HG03097 (cell line): ENCODE measurements around the gene CERKL.
A peak's percentile ranks its signal among the peaks of the same experiment; 100 is the strongest.

ENCODE experiments used
- ATAC-seq: cut with Tn5 transposase; IDR thresholded peaks from one replicate; pipeline ENCODE4 v1.9.1; 2021; ENCODE audit not compliant: unreplicated experiment, low FRiP score

CERKL gene

DNA sequence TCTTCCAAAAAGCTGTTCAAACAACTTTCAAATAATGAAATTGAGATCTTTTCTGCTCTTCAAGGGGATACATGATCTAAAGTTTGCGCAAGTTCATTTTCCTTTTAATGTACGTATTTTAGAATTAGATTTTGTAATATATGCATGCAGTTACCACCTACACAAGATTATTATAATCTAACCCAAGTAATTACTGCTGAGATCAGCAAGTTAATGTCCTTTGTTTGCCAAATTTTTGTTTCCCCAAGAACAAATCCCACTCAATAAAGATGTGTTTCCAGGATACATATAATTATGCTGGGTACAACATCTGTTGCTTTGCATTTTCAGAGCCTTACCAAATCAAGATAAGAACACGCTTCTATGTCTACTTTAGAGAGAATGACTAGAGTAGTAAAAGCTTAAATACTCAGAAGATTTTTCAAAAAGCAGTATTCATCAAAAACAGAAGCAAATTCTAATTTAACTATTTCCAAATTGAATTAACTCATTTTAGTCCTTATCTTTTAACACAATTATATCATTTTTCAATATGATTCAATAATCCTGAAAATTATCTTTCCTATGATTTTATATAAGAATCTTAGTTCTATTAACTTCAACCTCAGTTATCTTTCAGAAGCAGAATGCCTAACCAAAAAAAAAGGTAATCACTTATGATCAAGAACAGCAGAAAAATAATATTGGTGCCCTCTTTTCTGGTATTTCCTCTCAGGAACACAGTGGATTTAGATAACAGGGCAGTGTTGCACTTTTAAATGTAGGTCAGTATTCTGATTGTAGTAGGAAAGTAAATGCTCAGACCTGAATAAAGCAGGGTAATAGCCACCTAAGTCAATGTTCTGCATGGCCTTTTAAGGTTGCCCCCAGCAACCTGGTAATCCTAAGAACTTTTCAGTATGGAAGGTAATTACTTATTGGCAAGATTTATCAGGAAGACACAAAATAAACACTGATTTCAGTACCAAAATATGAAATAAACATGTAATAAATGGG, 28.0 kb downstream of the CERKL start:
- no peak for ATAC-seq

DNA sequence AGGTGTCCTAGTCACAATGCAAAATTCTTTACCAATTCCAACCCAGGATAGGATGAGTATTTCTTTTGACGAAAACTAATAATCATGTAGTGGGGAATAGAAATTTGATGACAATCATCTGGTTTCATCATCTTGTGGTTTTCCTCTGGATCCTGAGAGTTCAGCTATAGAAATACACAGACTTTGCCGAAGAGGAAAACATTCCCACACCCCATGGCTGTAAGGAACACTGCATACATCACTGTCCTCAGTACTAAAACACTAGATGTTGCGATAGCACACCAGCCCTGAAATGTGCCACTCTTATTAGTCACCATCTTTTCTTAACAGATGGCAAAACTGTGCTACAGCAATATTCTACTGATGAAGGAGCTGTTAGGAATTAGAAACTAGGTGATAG, 29.4 kb downstream of the CERKL start:
- no peak for ATAC-seq

DNA sequence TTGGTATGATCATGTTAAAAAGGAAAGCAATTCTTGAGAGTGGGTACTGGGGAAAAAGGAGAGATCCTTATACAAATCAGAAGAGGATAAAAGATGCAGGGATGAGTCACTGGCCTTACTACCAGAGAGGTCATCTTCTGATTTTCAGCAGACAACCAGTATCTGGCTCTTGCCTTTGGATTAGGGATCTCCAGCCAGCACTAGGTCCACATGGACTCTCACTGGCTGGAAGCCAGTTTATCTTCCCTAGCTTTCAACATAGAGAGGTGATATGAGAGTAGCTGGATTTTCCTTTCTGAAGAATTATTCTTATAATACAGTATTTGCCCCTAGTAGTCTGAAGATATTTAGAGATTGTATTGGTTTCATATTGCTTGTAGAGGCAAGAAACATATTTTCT, 30.2 kb downstream of the CERKL start:
- ATAC-seq, result no peak

DNA sequence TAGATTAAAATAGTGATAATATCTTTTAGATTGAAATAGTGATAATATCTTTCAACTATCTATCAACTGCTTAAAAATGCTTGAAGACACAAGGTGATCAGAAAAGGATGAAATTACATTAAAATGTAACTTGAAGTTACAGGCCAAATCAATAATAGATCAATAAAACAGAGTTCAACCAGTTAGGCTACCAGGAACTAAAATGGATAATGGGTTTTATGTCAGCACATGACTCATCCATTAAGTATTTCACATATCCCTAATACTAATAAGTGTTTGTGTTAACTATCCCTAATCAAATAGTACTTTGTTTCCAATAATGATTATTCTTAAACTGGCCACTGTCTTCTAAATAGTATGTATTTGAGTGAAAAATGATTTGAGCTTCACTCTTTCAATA, 33.7 kb downstream of the CERKL start:
- no peak for ATAC-seq

DNA sequence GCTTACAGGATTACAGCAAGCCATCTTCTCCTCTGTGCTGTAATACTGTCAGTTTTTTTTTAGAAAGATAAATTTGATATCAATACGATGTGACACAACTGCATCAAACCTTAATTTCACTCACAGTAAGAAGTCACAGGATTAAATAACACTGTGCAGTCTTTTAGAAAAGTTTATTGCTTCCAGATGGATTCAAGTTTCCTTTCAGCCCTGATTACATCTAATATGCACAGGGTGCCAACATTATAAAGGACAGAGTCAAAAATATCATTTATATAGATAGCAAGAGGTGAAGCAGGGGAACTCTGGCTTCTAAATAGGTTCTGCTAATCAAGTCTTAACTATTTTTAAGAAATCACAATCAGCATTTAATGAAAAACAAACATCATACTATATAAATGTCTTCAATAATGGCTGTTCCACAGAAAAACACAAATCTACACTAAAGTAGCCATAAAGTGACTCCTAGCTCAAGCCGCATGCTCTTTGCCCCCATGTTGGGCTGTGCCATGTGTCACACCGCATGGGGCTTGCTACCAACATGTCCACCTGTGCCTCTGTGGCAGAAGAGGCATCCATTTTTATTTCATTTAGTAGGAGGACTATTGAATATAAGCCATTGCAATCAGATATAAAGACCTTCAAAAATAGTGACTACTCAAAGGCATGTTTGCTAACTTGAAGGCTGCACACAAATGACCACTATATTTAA, 35.0 kb downstream of the CERKL start:
- ATAC-seq, result no peak

DNA sequence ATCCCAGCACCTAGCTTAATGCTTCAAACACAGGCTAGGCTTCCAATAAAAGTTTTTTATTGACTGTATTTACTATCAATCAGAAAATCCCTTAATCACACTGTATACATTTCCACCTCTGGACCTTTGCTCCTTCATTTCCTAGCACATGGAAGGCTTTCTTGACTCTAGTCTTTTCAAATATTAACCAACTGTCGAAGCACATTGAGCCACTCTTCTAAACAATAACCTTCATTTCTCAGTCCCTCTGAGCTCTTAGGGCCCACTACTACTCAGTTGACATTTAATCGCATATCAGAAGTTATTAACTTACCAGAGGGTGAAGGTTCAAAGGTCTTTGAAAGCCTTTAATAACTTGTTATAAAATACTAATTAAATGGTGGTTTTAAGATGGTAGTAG, 37.4 kb downstream of the CERKL start:
- ATAC-seq, result no peak

DNA sequence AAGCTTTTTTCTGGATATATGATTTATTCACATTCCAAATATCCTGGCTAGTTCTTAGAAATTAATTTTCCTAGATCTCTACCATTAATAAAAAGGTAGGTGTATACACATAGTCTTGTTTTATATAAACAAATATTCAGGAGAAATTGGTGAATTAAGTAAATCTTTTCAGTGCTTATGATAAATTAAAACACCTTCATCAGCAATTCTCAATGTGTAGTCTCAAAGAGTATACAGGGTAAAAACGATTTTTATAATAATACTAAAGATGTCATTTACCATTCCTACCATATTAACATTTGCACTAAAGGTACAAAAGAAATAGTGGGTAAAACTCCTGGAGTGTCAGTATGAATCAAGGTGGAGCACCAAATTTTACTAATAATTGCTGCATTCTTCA, 40.2 kb downstream of the CERKL start:
- no peak for ATAC-seq

DNA sequence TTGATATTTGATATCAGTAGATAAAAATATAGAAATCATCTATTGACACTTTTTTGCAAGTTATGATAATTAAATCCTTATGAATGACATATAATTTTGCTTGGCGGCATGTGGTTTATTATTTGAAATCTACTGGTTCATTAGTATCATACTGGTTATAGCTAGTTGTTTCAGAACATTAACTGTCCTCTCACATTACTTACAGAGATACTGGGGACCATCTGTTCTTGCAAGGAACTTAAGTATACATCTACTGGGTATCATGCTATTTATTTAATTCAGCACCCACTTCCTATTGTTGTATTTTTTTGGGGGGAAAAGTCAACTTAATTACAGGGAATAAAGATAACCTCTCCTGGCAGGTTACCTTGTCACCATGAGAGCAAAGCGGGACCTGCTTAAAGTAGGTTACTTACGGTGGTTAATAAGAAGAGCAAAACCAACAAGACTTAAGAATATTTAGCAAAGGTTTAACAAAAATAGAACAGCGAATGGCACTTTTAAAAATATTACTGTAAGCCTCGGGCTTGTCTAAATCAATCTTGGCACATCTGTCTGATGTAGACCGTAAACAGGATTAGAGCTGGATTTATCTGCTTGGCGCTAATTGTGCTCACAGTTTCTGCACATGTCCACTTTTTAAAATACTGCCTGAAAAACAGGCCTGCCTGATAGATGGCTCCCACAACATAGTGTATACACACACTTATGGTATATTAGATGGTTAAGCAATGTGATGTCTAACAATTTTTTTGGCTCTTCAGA, 41.8 kb downstream of the CERKL start:
- no peak for ATAC-seq

DNA sequence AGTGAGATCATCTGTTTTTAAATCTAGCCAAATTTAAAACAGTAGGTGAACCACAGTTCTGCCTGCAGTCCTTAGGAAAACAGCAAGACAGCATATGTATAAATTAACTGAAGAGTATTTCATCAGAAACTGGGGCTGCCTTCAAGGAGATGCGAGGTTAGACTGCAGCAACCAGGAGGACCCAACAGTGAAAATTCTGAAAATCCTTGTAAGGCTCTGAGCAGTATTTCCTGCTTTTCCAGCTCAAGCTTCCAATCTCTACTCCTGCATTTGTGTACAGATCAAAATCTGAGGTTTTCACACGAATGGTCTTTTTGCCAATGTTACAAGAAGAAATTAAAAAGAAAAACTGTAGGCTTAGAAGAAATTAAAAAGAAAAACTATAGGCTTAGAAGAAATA, 43.7 kb downstream of the CERKL start:
- no peak for ATAC-seq

DNA sequence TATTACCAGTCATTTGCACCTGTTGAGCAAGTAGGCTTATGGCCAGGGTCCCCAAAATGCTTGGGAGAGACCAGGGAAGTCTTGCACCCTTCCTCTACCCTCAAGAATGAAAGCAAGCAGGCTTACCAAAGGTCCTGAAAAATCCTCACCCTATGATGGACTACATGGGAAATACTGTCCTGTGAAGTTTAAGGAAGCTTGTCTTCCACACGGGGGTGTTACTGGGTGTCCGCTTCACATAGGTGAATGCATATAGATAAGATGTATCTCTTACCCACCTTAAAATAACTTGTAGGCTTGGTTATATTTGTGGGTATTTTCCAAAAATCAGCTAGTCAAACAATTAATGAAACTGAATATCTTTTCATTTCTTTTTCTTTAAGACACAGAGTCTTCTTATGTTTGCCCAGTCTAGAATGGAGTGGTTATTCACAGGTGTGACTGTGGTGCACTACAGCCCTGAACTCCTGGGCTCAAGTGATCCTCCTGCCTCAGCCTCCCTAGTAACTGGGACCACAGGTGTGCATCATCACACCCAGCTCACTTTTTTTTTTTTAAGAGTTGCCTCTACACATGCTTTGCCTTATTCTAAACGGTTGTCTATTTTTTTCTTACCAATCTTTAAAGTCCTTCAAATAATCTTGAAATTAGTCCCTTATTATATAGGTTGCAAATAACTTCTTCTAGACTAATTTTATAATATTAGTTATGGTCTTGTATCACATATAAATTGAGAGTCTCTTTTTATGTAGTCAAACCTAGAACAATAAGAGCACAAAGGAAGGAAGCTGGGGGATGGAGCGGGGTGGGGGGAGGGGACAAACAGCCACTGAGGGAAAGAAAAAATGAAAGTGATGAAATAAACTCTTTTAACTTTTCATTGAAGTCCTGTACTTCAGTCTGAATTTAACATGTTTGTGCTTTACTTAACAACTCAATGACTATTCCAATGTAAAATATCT, 49.0 kb downstream of the CERKL start:
- ATAC-seq, result no peak

DNA sequence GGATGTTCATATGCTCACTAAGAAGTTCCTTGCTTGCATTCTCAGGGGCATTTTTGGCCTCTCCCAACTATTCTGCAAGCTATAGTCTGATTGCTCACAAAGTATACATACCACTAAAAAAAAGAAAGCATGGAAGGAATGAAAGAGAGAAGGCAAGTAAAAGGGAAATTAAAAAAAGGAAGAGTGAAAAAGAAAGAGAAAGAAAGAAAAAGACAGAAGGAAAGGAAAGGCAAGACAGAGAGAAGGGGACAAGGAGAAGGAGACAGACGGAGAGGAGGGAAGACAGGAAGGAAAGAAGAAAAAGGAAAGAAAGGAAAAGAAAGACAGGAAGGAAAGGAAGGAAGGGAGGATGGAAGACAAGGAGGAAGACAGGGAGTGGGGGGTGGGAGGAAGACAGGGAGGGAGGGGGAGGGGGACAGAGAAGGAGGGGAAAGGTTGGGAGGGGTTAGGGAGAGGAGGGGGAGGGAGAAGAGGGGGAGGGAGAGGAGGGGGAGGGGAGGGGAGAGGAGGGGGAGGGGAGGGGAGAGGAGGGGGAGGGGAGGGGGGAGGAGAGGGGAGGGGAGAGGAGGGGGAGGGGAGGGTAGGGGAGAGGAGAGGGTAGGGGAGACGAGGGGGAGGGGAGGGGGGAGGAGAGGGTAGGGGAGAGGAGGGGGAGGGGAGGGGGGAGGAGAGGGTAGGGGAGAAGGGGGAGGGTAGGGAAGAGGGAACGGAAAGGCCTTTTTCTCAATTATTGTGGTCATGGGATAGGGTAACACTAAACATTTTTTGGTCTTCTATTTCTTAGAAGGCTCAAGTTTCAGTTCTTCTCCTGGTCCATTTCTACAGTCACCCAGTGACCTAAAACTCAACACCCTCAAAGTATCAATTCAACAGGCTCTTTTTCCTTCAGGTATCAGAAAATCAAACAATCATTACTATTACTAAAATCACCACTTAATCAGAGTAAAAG, 50.7 kb downstream of the CERKL start:
- no peak for ATAC-seq

DNA sequence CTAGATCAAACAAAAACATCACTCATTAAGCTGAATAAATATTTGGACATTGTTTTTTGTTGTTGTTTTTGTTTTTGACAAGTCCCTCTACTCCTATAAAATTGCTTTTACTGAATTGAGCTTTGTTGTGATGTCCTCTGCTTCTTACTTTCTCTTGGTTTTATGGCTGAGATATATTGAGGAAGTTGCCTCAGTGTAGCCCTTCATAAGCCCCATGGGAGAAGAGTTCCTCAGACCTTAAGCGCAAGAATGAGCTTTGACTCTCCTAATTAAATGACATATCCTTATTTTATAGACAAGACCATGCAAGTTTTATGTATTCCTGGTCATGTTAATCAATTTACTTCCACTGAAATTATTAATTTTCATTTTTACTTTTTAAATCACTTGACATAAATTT, 54.9 kb downstream of the CERKL start:
- no peak for ATAC-seq

DNA sequence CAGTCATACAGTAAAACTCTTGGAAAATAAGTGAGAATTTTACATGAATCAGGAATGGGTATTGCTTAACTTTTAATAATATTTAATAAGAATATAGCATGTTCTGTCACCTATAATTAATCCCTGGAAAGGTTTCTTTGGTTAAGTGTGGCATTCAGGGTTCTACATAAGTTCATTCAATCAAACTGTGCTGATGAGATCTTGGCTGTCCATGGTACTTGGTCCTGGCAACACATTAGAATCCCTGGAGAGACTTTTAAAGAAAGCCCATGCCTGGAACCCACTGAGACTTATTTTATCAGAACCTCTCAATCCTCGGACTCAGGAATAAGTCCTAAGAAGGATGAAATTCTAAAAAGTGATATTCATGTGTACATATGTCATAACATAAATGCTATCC, 60.3 kb downstream of the CERKL start:
- no peak for ATAC-seq

DNA sequence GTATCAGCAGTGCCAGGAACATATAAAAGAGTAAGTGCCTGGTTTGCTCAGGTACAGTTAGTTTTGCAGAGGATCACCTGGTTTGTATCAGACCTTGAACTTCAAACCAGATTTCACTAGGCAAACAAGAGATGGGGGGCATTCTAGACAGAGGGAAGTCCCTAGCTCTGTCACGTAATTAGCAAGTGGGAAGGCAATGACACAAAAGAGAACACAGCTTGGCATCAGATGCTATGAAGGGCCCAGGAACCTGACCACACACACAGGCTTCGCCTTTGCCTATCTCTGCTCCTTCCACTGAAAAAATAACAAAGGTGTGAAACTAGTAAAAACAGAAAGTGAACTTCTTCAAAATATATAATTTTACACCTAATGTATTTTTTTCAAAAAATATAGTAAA, 62.6 kb downstream of the CERKL start:
- no peak for ATAC-seq

DNA sequence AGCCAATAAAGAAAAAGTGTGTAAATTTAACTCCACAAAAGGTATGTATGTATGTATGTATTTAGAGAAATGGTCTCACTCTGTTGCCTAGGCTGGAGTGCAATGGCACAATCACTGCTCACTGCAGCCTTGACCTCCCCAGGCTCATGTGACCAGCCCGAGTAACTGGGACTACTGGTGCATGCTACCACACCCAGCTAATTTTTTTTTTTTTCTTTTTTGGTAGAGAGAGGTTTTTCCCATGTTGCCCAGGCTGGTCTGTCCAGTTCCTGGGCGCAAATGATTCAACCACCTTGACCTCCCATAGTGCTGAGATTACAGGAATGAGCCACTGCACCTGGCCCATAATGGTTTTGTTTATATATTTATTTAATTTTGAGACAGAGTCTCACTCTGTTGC, 67.1 kb downstream of the CERKL start:
- no peak for ATAC-seq

DNA sequence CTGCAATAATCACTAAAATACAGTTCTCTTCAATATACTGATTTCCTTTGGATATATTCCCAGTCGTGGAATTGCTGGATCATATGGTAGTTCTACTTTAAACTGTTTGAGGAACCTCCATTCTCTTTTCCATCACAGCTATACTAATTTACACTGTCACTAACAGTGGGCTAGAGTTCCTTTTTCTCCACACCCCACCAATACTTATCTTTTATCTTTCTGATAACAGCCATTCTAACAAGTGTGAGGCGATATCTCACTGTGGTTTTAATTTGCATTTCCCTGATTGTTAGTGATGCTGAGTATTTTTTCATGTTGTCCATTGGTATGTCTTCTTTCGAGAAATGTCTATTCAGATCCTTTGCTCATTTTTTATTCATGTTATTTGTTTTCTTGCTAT, 68.4 kb downstream of the CERKL start:
- ATAC-seq, result no peak

DNA sequence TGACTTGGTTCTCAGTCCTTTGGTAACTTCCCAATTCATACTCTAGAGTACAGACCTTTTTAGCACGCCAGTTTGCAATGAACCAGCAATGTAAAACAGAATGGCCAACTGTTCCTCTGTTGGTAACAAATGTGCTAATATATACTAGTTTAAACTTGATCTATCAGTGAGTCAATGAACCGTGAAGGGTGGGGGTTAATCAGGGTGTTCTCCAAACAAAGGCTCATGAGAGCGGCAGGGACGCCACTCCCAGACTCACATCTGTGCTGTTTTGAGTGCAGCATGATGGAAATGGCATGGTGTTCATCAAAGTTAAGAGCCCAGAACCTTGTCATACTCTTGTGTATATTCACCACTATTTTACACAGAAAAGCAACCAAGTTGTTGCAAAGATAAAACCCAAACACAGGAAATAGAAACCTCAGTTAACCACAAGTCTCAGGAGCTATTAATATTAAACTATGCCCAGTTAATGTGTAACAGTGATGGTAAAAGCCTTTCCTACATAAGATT, 70.3 kb downstream of the CERKL start:
- peak; percentile 98 for ATAC-seq

DNA sequence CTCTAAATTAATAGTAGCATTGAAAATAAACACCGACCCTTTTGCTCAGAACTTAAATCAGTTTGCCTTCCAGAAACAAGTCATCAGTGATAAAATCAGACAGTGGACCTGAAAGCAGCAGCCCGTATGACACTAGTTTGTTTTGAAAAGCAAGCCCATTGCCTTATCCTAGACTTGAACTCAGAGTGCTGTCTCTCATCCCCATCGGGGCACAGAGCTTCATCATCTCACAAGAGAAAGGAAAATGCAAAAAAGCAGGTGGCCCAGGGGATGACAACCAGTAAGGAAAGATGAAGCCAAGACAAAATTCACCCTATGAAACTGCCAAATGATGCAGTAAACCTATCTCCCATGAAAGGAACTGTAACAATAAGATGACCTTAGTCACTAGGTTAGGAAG, 71.2 kb downstream of the CERKL start:
- no peak for ATAC-seq

DNA sequence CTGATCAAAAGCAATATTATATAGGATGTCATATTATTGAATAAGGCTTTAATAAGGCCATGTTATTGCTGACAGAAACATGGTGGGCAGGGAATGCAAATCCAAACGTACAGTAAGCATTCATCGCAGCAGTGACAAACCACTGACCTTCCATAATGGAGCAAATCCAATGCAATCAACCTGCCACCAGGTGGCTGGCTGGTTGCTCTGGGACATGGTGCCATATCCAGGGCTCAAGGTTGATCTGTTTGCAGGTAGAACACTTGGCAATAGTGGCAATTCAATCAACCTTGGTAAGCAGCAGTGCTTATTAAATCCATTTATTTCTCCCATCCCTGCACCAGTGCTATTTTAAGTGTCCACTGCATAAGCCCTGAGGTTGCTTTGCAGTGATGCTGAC, 75.4 kb downstream of the CERKL start:
- no peak for ATAC-seq
